Fibroblast of pulmonary artery (primary cell): ENCODE measurements around the gene ZDHHC14.

ENCODE experiments used
- DNase-seq: peaks from one replicate; pipeline ENCODE4 v3.0.0-alpha.2; 2010; ENCODE audit warnings: low read depth
- H3K4me3 ChIP-seq: replicated peaks from 2 replicates; pipeline ENCODE4 v1.5.1; 2011; ENCODE audit warnings: low read depth, mild to moderate bottlenecking, control low read depth, low read length, moderate library complexity
- CTCF ChIP-seq: IDR thresholded peaks from 2 replicates; pipeline ENCODE4 v1.5.1; 2011; ENCODE audit warnings: mild to moderate bottlenecking, control low read depth, low read length, inconsistent platforms; ENCODE audit errors: missing control alignments

ZDHHC14 gene

GRCh38 chr6:157432231-157432891 is 51.4 kb downstream of the ZDHHC14 start:
- H3K4me3 ChIP-seq, result no peak overlapping the region
- no peak for DNase-seq
- TF ChIP-seq CTCF, result no peak

GRCh38 chr6:157432892-157433265 is 51.9 kb downstream of the ZDHHC14 start:
- no peak for DNase-seq
- H3K4me3 ChIP-seq, result no peak overlapping the region
- no peak for TF ChIP-seq CTCF

GRCh38 chr6:157433678-157434081 is 52.7 kb downstream of the ZDHHC14 start:
- no peak overlapping the region for H3K4me3 ChIP-seq
- TF ChIP-seq CTCF, result no peak
- no peak for DNase-seq

- no peak for DNase-seq
- H3K4me3 ChIP-seq, result no peak overlapping the region
- TF ChIP-seq CTCF, result no peak
Observed at GRCh38 chr6:157434349-157435033, 53.5 kb downstream of the ZDHHC14 start.

- H3K4me3 ChIP-seq, result no peak overlapping the region
- no peak for DNase-seq
- no peak for TF ChIP-seq CTCF
Observed at GRCh38 chr6:157436219-157436943, 55.4 kb downstream of the ZDHHC14 start.

- no peak for TF ChIP-seq CTCF
- no peak overlapping the region for H3K4me3 ChIP-seq
- no peak for DNase-seq
Observed at GRCh38 chr6:157436944-157437336, 56.0 kb downstream of the ZDHHC14 start.
